SK-N-SH (cell line): Measurements from ENCODE around the gene TNFRSF18. TPM values are rescaled to one million over a fixed set of nuclear protein-coding genes. Genes with fewer than 3 reads are reported as not detected.

Experiments
- CTCF ChIA-PET: fragments of 300-600, 350-600 bp; formaldehyde crosslinking; extraction: SDS; loops from one replicate; lab custom pipeline; 2021; lab: Yijun Ruan, JAX
- POLR2A ChIA-PET: fragments of 350-600 bp; sonication (Branson Sonifier 250); formaldehyde crosslinking; extraction: SDS; loops from one replicate; lab custom pipeline; 2020; ENCODE audit warnings: antibody characterized with exemption, inconsistent platforms; lab: Yijun Ruan, JAX
- DNase-seq: peaks from one replicate; pipeline ENCODE4 v3.0.0; 2012
- H2AFZ ChIP-seq: fragments of 200-600 bp; sonication (generic); 2 replicates; pipeline ENCODE4 v1.8.1; 2016; ENCODE audit warnings: antibody characterized with exemption, mild to moderate bottlenecking, low read depth
- H3F3A ChIP-seq: fragments of 200-600 bp; sonication (generic); replicated peaks from 2 replicates; pipeline ENCODE3; 2016; ENCODE audit warnings: antibody characterized with exemption, mild to moderate bottlenecking; ENCODE audit not compliant: insufficient read depth
- H3K27ac ChIP-seq, 2 experiments: fragments of 200-500 bp in 1 of 2; fragments of 200-600 bp in 1 of 2; sonication (Bioruptor generic) in 1 of 2; sonication (generic), shearing (Covaris generic) in 1 of 2; 2 replicates each; pipeline versions ENCODE4 v1.5.1 to v1.6.1; 2014 to 2016; ENCODE audit warnings: low read depth in 2 of 2, inconsistent platforms in 1 of 2, low read length in 1 of 2, mild to moderate bottlenecking in 1 of 2, mixed read lengths in 1 of 2
- H3K27me3 ChIP-seq: fragments of 200-600 bp; sonication (generic), shearing (Covaris generic); 2 replicates; pipeline ENCODE4 v1.6.1; 2016; ENCODE audit warnings: mixed run types; ENCODE audit not compliant: insufficient read depth
- H3K36me3 ChIP-seq, 2 experiments: fragments of 200-500 bp in 1 of 2; fragments of 200-600 bp in 1 of 2; sonication (Bioruptor generic) in 1 of 2; sonication (generic) in 1 of 2; replicated peaks in 1 of 2; 2 replicates each; pipeline versions ENCODE3 to v1.5.1; 2014 to 2016; ENCODE audit warnings: low read length in 1 of 2, mild to moderate bottlenecking in 1 of 2; ENCODE audit not compliant: insufficient read depth in 2 of 2, control insufficient read depth in 1 of 2
- H3K4me1 ChIP-seq, 2 experiments: fragments of 200-500 bp in 1 of 2; fragments of 200-600 bp in 1 of 2; sonication (Bioruptor generic) in 1 of 2; sonication (generic), shearing (Covaris generic) in 1 of 2; 2 replicates each; pipeline versions ENCODE4 v1.5.1 to v1.6.1; 2014 to 2016; ENCODE audit warnings: low read depth in 1 of 2, low read length in 1 of 2, mixed run types in 1 of 2; ENCODE audit not compliant: insufficient read depth in 2 of 2, control insufficient read depth in 1 of 2
- H3K4me2 ChIP-seq: fragments of 200-600 bp; sonication (generic), shearing (Covaris generic); 2 replicates; pipeline ENCODE4 v1.6.1; 2017; ENCODE audit warnings: mixed run types
- H3K4me3 ChIP-seq, 2 experiments: fragments of 200-500 bp in 1 of 2; fragments of 200-600 bp in 1 of 2; sonication (Bioruptor generic) in 1 of 2; sonication (generic), shearing (Covaris generic) in 1 of 2; 2 replicates each; pipeline versions ENCODE4 v1.5.1 to v1.8.1; 2014 to 2016; ENCODE audit warnings: low read depth in 2 of 2, inconsistent platforms in 1 of 2, low read length in 1 of 2, mild to moderate bottlenecking in 1 of 2, mixed read lengths in 1 of 2, moderate library complexity in 1 of 2
- H3K79me2 ChIP-seq: fragments of 200-600 bp; sonication (generic); 2 replicates; pipeline ENCODE4 v1.8.1; 2017; ENCODE audit warnings: mild to moderate bottlenecking; ENCODE audit not compliant: insufficient read depth
- H3K9ac ChIP-seq: fragments of 200-600 bp; sonication (generic); 2 replicates; pipeline ENCODE4 v1.6.1; 2017; ENCODE audit warnings: mixed run types
- H3K9me2 ChIP-seq: fragments of 200-600 bp; sonication (generic); 2 replicates; pipeline ENCODE4 v1.6.1; 2017; ENCODE audit warnings: mixed run types
- H3K9me3 ChIP-seq: fragments of 200-600 bp; sonication (generic); 2 replicates; pipeline ENCODE4 v1.6.1; 2017; ENCODE audit warnings: mixed run types, mild to moderate bottlenecking, moderate library complexity
- H4K20me1 ChIP-seq: fragments of 200-600 bp; sonication (generic); 2 replicates; pipeline ENCODE4 v1.6.1; 2017; ENCODE audit warnings: mild to moderate bottlenecking, mixed run types; ENCODE audit not compliant: insufficient read depth
- EZH2phosphoT487 ChIP-seq: fragments of 200-600 bp; sonication (generic); IDR thresholded peaks from 2 replicates; pipeline ENCODE4 v1.6.1; 2017; ENCODE audit warnings: low read depth, mixed run types, mild to moderate bottlenecking, antibody characterized with exemption, moderate library complexity, borderline replicate concordance
- GATA2 ChIP-seq: sonication (generic); formaldehyde crosslinking; IDR thresholded peaks from 2 replicates; pipeline ENCODE4 v1.5.0; 2020; ENCODE audit warnings: mild to moderate bottlenecking, missing genetic modification reagents
- NFIC ChIP-seq: IDR thresholded peaks from 2 replicates; pipeline ENCODE4 v1.4.0; 2012; ENCODE audit warnings: borderline replicate concordance
- NRF1 ChIP-seq: IDR thresholded peaks from 2 replicates; pipeline ENCODE4 v1.6.1; 2012; ENCODE audit warnings: low read depth, mild to moderate bottlenecking, low read length
- RAD21 ChIP-seq: IDR thresholded peaks from 2 replicates; pipeline ENCODE4 v1.6.1; 2012; ENCODE audit warnings: mild to moderate bottlenecking, low read length
- RFX5 ChIP-seq: IDR thresholded peaks from 2 replicates; pipeline ENCODE4 v1.6.1; 2012; ENCODE audit warnings: mild to moderate bottlenecking, improper control_type of control experiment, low read length
- SIN3A ChIP-seq: IDR thresholded peaks from 2 replicates; pipeline ENCODE4 v1.6.1; 2012; ENCODE audit warnings: low read depth, mild to moderate bottlenecking, low read length, moderate library complexity, borderline replicate concordance
- SMC3 ChIP-seq: IDR thresholded peaks from 2 replicates; pipeline ENCODE4 v1.6.1; 2012; ENCODE audit warnings: low read depth, low read length, improper control_type of control experiment
- TAF1 ChIP-seq: IDR thresholded peaks from 2 replicates; pipeline ENCODE4 v1.6.1; 2012; ENCODE audit warnings: low read depth, mild to moderate bottlenecking, low read length, moderate library complexity, borderline replicate concordance
- WGBS: methylation state at CpG from one replicate; pipeline ENCODE4 v1.1.6; 2017; ENCODE audit warnings: low lambda C conversion rate; 5-methylcytosine and 5-hydroxymethylcytosine counted together
- polyA plus RNA-seq, 3 experiments: library from polyadenylated mRNA; depleted of rRNA; stranded (reverse); fragments of >200 nt; gene quantifications; 2 replicates each; pipeline ENCODE4 v1.2.3, GENCODE V29; 2012
- TF ChIP-seq, protein P1 (sequence below): IDR thresholded peaks from 2 replicates; pipeline ENCODE4 v1.4.0; 2012; ENCODE audit warnings: low read depth, borderline replicate concordance
- TF ChIP-seq, protein P2 (sequence below): fragments of 200-600 bp; sonication (generic); IDR thresholded peaks from 2 replicates; pipeline ENCODE4 v1.6.1; 2017; ENCODE audit warnings: antibody characterized with exemption, mild to moderate bottlenecking, moderate library complexity
- TF ChIP-seq, protein P3 (sequence below): IDR thresholded peaks from 2 replicates; pipeline ENCODE4 v1.6.1; 2012; ENCODE audit warnings: mild to moderate bottlenecking, low read depth, low read length, moderate library complexity
- TF ChIP-seq, protein P4 (sequence below): fragments of 150-350 bp; IDR thresholded peaks from 2 replicates; pipeline ENCODE4 v1.6.1; 2016; ENCODE audit warnings: mild to moderate bottlenecking, low read depth, low read length

TNFRSF18 gene
- polyA plus RNA-seq, 1 of the 3 experiments (the other 2 are of a cell fraction), result 0.05 TPM

DNA sequence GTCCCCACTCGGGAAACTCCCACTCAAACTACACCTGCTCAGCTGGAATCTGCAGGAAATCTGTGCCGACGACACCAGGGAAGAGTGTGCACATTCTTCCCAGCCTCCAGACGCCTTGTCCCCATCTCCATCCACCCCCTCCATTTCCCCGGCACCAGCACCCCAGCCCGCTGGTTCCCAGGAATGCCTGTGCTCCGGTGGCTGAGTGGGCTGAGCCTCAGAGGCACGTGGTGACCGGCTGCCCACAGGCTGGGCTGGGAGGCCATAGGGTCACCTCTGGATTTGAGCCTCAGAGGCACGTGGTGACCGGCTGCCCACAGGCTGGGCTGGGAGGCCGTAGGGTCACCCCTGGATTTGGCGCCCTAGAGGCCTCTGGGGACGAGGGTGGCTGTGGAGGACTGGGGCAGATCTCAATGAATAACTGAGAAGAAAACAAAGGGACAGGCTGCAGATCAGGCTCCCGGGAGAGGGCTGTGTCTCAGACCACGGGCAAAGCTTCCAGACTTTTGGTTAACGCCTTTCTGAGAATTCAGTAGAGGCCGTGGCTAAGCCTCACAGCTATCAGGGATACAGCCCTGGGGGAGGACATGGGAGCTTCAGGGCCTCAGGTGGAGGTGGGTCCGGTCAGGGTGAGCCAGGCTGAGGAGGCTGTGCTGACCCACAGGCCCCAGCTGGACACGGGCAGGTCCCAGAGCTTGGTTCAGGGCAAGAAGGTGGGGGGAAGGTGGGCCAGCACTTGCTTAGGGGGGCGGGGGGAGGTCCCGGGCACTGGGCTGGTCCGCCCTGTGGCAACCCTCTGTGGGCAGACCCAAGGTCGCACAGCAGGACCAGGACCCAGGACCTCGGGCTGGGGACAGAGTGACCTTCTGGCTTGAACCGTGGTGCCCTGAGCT, 50.0 kb downstream of the TNFRSF18 start:
- no peak for DNase-seq
- peaks cover 15% of the 10 kb centered on the region for H3F3A ChIP-seq
- no peaks in the 10 kb centered on the region for H3K36me3 ChIP-seq
- H3K9ac ChIP-seq, result no peak overlapping the region
- H3K4me2 ChIP-seq, result no peak overlapping the region
- CTCF ChIA-PET, result interaction anchor here (1.1 to 1.5 kb wide), 2 partner anchors 20 to 34 kb away, joined by 3 to 4 read pairs; no protein-coding TSS in a partner anchor
- H3K79me2 ChIP-seq, result no peaks in the 10 kb centered on the region
- no peaks in the 10 kb centered on the region for H3K9me3 ChIP-seq
- no peaks in the 10 kb centered on the region for H4K20me1 ChIP-seq
- no peak overlapping the region for H2AFZ ChIP-seq
- no peaks in the 10 kb centered on the region for H3K9me2 ChIP-seq
- TF ChIP-seq, protein P1, sequence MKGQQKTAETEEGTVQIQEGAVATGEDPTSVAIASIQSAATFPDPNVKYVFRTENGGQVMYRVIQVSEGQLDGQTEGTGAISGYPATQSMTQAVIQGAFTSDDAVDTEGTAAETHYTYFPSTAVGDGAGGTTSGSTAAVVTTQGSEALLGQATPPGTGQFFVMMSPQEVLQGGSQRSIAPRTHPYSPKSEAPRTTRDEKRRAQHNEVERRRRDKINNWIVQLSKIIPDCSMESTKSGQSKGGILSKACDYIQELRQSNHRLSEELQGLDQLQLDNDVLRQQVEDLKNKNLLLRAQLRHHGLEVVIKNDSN, result no peak
- H3K27me3 ChIP-seq, result no peaks in the 10 kb centered on the region
- H3K27ac ChIP-seq, result no peak overlapping the region
- H3K4me3 ChIP-seq, result no peak overlapping the region
- POLR2A ChIA-PET, result interaction anchor here (0.9 kb wide), 1 partner anchor 117 kb away, joined by 4 read pairs; the partner anchor contains the start of gene UBE2J2
- peaks cover 0 to 9% of the 10 kb centered on the region in 2 experiments; a peak in 1 of 4 replicates for H3K4me1 ChIP-seq
- 89% methylated on average over 10 of the region's 26 CpGs for WGBS

DNA sequence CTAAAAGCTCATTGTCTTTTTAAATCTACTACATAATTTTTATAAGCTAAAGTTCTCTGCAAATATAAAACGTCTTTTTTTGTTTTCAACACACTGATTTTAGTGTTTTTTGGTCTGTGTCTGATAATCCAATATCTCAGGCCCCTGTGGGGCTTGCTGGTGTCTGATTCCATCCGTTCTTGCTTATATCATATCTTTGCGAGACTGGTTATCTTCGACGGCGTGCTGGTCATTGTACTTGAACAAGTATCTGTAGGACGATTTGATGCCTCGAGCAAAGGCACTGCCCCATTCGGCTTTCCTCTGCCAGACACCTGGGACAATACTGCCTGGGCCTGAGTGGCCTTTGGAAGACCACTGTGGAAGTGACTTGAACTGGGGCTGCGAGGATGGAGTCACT, 51.1 kb downstream of the TNFRSF18 start:
- no peak for TF ChIP-seq EZH2phosphoT487
- TF ChIP-seq SMC3, result no peak
- no peak for TF ChIP-seq TAF1
- TF ChIP-seq, protein P2, sequence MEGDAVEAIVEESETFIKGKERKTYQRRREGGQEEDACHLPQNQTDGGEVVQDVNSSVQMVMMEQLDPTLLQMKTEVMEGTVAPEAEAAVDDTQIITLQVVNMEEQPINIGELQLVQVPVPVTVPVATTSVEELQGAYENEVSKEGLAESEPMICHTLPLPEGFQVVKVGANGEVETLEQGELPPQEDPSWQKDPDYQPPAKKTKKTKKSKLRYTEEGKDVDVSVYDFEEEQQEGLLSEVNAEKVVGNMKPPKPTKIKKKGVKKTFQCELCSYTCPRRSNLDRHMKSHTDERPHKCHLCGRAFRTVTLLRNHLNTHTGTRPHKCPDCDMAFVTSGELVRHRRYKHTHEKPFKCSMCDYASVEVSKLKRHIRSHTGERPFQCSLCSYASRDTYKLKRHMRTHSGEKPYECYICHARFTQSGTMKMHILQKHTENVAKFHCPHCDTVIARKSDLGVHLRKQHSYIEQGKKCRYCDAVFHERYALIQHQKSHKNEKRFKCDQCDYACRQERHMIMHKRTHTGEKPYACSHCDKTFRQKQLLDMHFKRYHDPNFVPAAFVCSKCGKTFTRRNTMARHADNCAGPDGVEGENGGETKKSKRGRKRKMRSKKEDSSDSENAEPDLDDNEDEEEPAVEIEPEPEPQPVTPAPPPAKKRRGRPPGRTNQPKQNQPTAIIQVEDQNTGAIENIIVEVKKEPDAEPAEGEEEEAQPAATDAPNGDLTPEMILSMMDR, result no peak
- TF ChIP-seq, protein P3, sequence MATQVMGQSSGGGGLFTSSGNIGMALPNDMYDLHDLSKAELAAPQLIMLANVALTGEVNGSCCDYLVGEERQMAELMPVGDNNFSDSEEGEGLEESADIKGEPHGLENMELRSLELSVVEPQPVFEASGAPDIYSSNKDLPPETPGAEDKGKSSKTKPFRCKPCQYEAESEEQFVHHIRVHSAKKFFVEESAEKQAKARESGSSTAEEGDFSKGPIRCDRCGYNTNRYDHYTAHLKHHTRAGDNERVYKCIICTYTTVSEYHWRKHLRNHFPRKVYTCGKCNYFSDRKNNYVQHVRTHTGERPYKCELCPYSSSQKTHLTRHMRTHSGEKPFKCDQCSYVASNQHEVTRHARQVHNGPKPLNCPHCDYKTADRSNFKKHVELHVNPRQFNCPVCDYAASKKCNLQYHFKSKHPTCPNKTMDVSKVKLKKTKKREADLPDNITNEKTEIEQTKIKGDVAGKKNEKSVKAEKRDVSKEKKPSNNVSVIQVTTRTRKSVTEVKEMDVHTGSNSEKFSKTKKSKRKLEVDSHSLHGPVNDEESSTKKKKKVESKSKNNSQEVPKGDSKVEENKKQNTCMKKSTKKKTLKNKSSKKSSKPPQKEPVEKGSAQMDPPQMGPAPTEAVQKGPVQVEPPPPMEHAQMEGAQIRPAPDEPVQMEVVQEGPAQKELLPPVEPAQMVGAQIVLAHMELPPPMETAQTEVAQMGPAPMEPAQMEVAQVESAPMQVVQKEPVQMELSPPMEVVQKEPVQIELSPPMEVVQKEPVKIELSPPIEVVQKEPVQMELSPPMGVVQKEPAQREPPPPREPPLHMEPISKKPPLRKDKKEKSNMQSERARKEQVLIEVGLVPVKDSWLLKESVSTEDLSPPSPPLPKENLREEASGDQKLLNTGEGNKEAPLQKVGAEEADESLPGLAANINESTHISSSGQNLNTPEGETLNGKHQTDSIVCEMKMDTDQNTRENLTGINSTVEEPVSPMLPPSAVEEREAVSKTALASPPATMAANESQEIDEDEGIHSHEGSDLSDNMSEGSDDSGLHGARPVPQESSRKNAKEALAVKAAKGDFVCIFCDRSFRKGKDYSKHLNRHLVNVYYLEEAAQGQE, result no peak
- TF ChIP-seq SIN3A, result no peak
- TF ChIP-seq NRF1, result no peak
- TF ChIP-seq RAD21, result no peak
- TF ChIP-seq, protein P4, sequence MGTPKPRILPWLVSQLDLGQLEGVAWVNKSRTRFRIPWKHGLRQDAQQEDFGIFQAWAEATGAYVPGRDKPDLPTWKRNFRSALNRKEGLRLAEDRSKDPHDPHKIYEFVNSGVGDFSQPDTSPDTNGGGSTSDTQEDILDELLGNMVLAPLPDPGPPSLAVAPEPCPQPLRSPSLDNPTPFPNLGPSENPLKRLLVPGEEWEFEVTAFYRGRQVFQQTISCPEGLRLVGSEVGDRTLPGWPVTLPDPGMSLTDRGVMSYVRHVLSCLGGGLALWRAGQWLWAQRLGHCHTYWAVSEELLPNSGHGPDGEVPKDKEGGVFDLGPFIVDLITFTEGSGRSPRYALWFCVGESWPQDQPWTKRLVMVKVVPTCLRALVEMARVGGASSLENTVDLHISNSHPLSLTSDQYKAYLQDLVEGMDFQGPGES, result no peak
- TF ChIP-seq GATA2 (CRISPR knock-in tag), result no peak
- no peak for TF ChIP-seq RFX5
- no peak for TF ChIP-seq NFIC
- Histone ChIP-seq H3F3A (peaks cover 15% of the 10 kb centered on the region), H3K4me2 (no peak overlapping the region), H3K9ac (no peak overlapping the region), H3K36me3 (no peaks in the 10 kb centered on the region), H3K4me1 (peaks cover 0 to 9% of the 10 kb centered on the region in 2 experiments; a peak in 1 of 4 replicates), H3K9me2 (no peaks in the 10 kb centered on the region), H4K20me1 (no peaks in the 10 kb centered on the region), H2AFZ (no peak overlapping the region), H3K27me3 (no peaks in the 10 kb centered on the region), H3K4me3 (no peak overlapping the region), H3K79me2 (no peaks in the 10 kb centered on the region), H3K9me3 (no peaks in the 10 kb centered on the region), H3K27ac (no peak overlapping the region)
- WGBS, result 37% methylated on average over 10 of the region's 10 CpGs
- CTCF ChIA-PET, result interaction anchor here (1.2 kb wide), 1 partner anchor 32 kb away, joined by 4 read pairs; no protein-coding TSS in a partner anchor
- DNase-seq, result no peak
- POLR2A ChIA-PET, result no interaction called here
